Stimulated activated CD8-positive, alpha-beta memory T cell treated with anti-CD3 and anti-CD28 coated beads, Interleukin-12 subunit alpha, Interleukin-12 subunit beta, amount 100 ng/mL, for 24 hours (primary cell): ENCODE results near the gene MGAT5.
"Not testable (repeated sequence)": the region's sequence is repeated elsewhere in the genome, so short reads cannot be mapped to it uniquely, and the experiment has no call there.

ENCODE experiments used
- DNase-seq: peaks from one replicate; pipeline ENCODE4 v3.0.0-alpha.2; 2020; ENCODE audit errors: extremely low read depth

MGAT5 gene

DNA sequence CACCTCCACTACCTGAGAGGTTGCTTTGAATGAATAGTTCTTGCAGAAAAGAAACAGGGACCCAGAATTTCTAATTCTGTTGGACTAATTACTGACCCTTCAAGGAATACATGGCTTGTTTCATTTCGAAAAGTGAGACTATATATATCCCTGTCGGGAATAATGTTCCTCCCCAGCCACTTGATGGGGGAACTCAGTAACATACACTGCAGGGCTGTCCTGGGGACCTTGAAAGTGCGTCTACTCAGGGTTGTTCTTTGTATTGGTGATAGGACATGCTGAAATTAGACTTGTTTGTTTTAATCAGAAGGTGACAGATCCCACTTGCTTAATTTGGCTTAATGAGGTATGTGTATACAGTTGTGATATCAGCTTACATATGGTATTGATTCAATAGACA, 25.5 kb downstream of the MGAT5 start:
- no peak for DNase-seq

DNA sequence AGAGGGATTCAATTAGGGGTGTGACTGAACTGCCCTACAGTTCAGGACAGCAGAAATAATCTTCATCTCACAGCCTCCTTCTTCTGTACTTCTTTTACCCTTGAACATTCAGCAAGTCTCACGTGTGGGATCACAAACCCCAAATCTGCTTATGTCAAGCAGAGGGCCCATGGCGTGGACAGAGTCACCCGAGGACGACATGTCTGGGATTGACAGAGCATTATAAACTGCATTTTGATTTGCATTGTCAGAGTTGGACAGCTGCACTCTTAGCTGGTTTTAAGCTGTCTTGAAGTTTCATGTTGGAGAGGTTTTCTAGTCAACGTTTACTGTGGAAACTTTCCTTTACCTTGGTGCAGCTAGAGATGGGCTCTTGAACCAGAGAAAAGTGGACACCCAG, 26.4 kb downstream of the MGAT5 start:
- no peak for DNase-seq

GRCh38 chr2:134280726-134281125, 26.9 kb downstream of the MGAT5 start:
- no peak for DNase-seq

DNA sequence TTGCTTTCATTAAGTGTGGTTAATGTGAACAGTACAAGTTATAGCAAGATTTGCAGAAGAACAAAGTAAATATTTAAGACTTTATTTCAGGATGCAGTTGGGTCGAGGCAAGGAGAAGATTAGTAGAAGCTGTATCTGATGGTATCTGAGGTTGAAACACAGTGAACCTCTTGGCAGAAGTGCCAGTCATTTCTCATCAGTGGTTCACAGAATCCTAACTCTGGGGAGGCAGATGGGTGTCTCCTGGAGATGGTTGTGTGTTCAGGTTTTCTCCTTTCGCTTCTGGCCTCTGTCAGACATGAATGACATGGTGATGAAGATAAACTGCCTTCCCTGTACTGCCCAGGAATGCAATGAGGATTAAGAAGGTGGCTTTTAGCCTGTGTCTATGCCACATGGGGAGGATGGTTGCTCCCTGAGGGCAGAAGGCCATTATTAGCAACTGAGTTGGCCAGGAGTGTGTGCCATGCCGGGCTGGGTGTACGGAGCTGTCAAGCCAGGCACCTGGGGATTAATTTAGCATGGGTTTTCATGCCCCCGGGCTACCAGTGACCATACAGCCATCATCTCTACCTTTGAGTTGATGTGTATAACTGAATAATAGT, 28.0 kb downstream of the MGAT5 start:
- DNase-seq, result no peak

DNA sequence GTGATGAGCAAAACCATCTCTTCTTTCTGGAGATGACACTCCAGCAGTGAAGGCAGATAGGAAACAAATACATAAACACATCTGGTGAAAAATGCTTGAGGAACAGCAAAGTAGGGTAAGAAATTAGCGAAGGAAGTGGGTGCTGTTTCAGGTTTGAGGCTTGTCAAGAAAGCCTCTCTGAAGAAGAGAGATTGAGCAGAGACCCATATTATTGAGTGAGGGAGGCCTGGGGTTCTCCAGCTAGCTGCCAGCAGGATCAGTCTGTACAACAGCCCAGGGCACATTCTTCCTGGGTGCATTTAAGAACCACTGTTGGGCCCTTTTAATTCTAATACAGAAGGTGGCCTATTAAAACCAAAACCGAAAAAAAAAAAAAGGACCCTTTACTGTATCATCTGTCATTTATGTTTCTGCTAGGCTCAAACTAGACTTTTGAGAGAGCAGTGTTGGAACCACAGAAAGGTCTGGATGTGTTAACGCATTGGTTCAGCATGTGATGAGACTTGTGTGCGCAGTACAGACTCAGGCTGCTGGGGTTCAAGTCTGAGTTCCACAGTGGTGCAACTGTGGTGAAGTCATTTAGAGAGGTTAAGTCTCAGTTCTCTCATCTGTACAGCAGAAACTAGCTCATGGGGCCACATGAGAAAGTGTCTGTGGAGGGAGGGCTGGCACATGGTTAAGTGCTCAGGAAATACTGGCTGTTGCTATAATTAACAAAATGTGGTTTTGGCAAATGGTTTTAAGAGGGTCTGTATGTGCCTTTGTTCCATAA, 28.9 kb downstream of the MGAT5 start:
- no peak for DNase-seq

DNA sequence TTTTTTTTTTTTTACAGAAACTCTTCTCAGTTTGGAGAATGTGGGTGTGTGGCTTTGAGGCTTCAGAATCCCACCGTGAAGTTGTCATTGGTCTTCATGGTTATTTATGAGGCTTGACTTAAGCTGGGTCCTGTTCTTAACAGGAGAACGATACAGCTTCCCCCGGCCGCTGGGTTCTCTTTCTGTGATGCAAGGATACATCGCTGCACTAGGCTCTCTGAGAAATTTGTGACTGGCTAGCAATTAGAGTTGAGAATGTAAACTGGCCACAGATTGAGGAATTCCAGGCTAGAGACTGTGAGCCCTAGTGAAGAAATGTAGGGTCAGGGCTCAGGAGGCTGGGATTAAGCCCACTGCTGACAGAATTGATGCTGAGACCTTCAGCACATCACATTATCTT, 29.8 kb downstream of the MGAT5 start:
- no peak for DNase-seq

- no peak for DNase-seq
Measured at GRCh38 chr2:134284119-134284670, 30.3 kb downstream of the MGAT5 start.

DNA sequence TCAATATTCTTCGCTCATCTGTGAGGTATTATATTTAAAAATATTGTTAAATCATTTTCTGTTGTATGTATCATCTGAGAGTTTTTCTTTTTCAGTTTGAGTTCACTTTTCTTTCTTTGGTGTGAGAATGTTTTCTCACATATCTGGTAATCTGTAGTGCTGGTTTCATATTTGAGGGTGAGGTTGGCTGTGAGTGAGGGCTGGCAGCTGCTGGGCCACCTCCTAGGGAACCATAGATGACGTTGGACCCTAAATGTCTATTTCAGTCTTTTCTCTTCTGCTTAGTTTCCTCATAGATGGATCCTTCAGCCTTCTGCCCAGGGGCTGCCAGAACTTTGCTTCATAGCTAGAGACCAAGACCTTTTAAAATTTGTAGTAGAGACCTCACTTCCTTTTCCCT, 33.5 kb downstream of the MGAT5 start:
- DNase-seq, result no peak

DNA sequence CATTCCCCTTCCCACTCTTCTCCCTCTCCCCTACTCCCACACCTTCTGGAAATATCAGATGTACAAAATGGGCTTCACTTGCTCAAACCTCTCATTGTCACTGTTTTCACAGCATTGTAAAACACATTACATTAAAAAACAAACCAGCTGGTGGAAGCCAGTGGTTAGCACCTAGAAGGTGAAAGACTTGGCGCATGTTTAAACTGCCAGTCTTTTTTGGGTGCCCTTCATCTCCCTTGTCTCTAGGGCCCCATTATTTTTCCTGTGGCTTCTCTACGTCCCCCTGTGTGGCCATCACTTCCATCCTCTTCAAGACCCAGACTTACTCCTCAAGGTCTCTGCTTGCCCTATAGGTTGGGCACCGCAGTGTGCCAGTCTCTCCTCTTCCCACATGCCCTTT, 34.9 kb downstream of the MGAT5 start:
- DNase-seq, result no peak

- DNase-seq, result no peak
Measured at GRCh38 chr2:134289225-134289624, 35.4 kb downstream of the MGAT5 start.

GRCh38 chr2:134290358-134290757, 36.5 kb downstream of the MGAT5 start:
- no peak for DNase-seq

DNA sequence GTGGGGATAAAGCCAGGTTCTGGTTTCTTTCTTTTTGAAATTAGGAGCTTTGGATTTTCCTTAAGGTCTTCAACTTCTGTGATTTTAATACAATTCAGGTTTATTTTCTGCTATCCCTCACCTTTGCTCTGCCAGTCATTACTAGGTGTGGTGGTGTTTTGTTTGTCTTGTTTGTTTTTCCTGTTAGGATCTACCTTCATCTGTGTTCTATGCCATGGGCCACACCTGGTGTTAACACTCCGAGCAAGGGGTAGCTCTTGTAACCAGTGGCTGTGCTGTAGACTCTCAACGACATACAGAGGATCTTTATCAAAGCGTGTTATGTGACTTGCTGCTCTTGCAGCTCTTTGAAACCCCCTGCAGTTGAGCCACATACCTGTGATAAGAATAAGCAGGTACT, 38.6 kb downstream of the MGAT5 start:
- DNase-seq, result no peak

GRCh38 chr2:134293719-134294537, 40.1 kb downstream of the MGAT5 start:
- no peak for DNase-seq

DNA sequence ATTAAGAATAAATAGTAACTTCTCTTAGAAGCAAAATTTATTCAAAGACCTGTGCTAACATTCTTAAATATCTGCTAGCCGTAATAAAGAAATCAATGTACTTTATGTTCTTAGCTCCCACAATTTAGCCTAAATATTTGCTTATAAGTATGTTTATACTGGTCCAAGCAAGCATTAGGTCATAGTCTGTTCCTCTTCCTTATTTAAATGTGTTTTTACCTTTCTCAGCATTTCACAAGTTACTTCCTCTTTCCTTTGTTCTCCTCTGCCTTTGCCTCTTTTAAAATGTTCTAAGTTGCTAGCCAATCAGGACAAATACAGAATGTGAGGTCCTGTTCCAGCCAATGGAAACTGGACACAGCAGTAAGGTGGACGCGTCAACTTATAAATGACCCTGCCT, 40.7 kb downstream of the MGAT5 start:
- not testable (repeated sequence) for DNase-seq

DNA sequence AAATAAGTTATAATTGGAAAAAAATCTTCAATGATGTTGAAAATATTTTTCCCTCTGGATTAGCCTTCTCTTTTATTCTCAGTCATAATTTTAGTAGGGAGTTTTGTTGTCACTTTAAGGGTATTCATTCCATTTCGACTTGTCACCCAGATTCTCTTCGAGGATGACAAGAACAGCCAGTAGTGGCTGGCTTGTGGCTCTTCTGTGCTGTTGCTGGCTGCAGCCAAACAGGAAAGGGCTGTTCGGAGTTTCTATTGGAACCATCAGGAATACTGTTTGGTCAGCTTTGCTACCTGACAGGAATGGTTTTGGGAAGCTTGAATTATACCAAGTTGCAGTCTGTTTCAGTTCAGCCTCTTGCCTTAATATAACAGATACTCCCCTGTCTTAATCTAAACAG, 41.6 kb downstream of the MGAT5 start:
- no peak for DNase-seq

DNA sequence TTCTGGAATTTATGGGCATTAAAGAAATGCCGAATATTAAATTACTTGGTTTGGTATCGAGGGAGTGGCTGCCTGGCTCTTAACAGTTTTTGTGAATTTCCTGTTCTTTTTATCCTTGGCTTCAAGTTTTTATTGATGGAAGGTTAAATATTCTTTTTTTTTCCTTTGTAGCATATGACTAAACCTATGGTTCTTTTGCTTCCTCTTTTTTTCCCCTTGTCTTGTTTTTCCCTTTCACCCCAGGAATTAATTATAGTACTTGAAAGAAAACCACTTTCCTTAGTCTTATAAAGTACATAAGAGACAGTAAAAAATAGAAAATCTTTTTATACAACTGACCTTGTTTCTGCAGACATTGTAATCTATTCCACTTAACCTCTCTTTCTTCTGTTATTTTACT, 42.4 kb downstream of the MGAT5 start:
- no peak for DNase-seq

DNA sequence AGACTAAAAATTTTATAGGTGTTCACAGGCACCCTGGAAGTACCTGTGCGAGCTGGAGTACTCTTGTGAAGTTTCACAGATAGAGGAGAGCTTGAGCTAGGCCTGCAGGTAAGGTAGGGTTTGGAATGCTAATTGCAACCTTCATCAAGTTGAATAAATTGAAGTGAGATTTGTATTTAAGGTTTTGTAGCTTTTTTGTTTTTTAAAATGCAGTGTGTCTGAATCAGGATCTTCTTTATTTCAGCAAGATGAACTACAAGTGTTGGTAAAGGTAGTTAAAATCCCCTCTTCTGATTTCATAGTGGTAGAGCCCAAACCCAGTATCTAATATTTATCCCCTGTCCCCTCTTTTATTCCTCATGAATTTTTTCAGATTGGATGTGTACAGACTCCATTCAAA, 45.5 kb downstream of the MGAT5 start:
- DNase-seq, result no peak

DNA sequence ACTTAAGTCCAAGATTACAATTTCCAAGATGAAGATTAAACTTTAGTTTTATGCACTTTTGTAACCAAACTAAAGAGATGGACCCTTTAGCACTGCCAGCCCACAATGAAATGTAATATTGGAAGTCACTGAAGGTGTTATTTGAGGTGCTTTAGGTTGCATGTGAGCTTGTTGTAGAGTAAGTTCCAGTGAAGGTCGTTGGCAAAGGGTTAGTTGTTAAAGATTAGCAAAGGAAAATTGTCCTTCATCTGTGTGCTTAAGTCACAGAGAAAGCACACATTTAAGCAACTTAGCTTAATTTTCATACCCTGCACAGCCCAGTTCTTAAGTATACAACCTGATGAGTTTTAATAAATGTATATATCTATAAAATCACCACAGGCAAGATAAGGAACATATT, 46.7 kb downstream of the MGAT5 start:
- DNase-seq, result no peak

DNA sequence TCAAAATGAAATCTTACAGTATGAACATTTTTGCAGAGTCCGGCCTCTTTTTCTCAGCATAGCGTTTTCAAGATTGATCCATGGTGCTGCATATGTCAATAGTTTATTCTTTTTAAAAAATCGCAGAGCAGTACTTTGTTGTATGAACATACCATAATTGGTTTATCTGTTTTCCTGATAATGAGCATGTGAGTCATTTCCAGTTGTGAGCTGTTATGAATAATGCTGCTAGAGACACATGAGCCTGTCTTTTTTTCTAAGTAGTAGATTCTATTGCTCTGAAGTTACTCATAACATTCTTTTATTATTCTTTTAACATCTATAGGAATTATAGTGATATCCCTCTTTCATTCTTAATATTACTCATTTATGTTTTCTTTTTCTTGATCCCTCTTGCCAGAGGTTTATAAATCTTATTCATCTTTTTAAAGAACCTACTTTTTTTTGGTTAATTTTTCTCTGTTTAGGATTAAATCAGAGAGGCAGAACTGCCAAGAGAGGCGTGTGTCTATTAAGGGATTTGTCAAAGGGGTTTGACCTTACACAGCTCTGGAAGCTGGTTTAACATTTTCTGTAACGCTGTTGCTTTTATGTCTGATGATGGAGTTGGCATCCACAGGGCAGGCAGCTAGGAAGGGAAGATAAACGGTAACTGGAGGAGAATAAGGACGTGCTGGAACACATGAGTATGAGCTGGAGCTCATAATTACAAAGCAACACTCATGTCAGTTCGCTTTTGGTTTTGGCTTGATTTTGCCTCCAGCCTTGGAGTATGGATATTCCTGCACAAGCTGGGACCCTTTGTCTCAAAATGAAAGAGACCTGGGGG, 47.4 kb downstream of the MGAT5 start:
- DNase-seq, result no peak

DNA sequence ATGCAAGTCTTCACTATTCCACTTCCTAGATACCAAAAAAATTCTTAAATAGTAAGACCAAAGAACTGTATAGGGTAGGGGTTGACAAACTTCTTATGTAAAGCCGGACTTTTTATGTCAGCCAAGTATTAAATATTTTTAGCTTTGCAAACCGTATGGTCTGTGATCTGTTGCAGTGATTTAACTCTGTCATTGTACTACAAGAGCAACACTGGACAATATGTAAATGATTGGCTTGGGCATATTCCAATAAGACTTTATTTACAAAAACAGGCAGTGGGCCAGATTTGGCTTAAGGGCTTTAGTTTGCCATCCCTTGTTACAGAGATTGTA, 48.0 kb downstream of the MGAT5 start:
- no peak for DNase-seq

GRCh38 chr2:134304394-134305108, 50.7 kb downstream of the MGAT5 start:
- no peak for DNase-seq
